Stomach (tissue), 9 donors: ENCODE measurements around the gene SUN1. TPM values are rescaled to one million over a fixed set of nuclear protein-coding genes. Genes with fewer than 3 reads are reported as not detected.

ENCODE experiments used
- DNase-seq, 2 donors: peaks; one replicate each; pipeline versions ENCODE4 v3.0.0 to v3.0.0-alpha.2; 2013 to 2019
- H3K27ac ChIP-seq, 5 donors: fragments of 200-600 bp in 4 of 5; sonication (generic) in 4 of 5; one replicate each; pipeline ENCODE4 v1.5.1; 2013 to 2019; ENCODE audit warnings: mild to moderate bottlenecking in 1 of 5, moderate library complexity in 1 of 5
- H3K27me3 ChIP-seq, 3 donors: fragments of 200-600 bp; sonication (generic); one replicate each; pipeline ENCODE4 v1.5.1; 2017 to 2019; ENCODE audit warnings: mixed run types in 1 of 3
- H3K36me3 ChIP-seq, 4 donors: fragments of 200-600 bp; sonication (generic); 1 replicate in 3 of 4; 2 replicates in 1 of 4; pipeline ENCODE4 v1.5.1; 2016 to 2019
- H3K4me1 ChIP-seq, 4 donors: fragments of 200-600 bp; sonication (generic); one replicate each; pipeline ENCODE4 v1.5.1; 2016 to 2019
- H3K4me3 ChIP-seq, 4 donors: fragments of 200-600 bp; sonication (generic) in 3 of 4; one replicate each; pipeline ENCODE4 v1.5.1; 2016 to 2019; ENCODE audit warnings: mild to moderate bottlenecking in 1 of 4
- H3K9me3 ChIP-seq, 4 donors: fragments of 200-600 bp; sonication (generic); one replicate each; pipeline ENCODE4 v1.5.1; 2016 to 2019
- CTCF ChIP-seq, 7 experiments: fragments of 450-650 bp in 4 of 7; fragments of 200-600 bp in 3 of 7; sonication (generic) in 3 of 7; IDR thresholded peaks; one replicate each; pipeline ENCODE4 v1.5.1; 2016 to 2019; ENCODE audit warnings: antibody characterized with exemption in 7 of 7, control low read depth in 2 of 7, mild to moderate bottlenecking in 1 of 7
- EP300 ChIP-seq: sonication (generic); formaldehyde crosslinking; IDR thresholded peaks from one replicate; pipeline ENCODE4 v1.6.1; 2017; ENCODE audit warnings: antibody characterized with exemption
- POLR2A ChIP-seq, 4 donors: fragments of 450-650 bp; IDR thresholded peaks; one replicate each; pipeline ENCODE4 v1.6.1; 2016; ENCODE audit warnings: antibody characterized with exemption in 4 of 4, control low read depth in 2 of 4, mild to moderate bottlenecking in 1 of 4, moderate library complexity in 1 of 4
- POLR2AphosphoS5 ChIP-seq, 3 donors: sonication (generic); formaldehyde crosslinking; IDR thresholded peaks; one replicate each; pipeline ENCODE4 v1.6.1; 2016; ENCODE audit warnings: antibody characterized with exemption in 3 of 3
- WGBS, 5 donors: extraction: QIAGEN DNeasy Blood & Tissue Kit in 3 of 5; methylation state at CpG; one replicate each; pipeline versions ENCODE4 v1.1.5 to v1.1.7; 2013 to 2018; 5-methylcytosine and 5-hydroxymethylcytosine counted together
- intact Hi-C: fragments of 100-400 bp; cut with DNase I; formaldehyde crosslinking; loops from one replicate; pipeline ENCODE4 v1.15.1; 2023; ENCODE audit warnings: low total_unique reads
- polyA plus RNA-seq, 3 donors: library from polyadenylated mRNA; stranded (reverse); fragments of 200-250 nt; gene quantifications; one replicate each; pipeline ENCODE4 v1.2.3, GENCODE V29; 2013
- total RNA-seq, 5 donors: library from RNA; depleted of rRNA; stranded (reverse); fragments of >200 nt; gene quantifications; one replicate each; pipeline versions ENCODE4 v1.1.0 to v1.2.3, GENCODE V29; 2014 to 2016
- donor health status: healthy with polysubstance abuse.
- donor health status: Bipolar disorder and iron deficiency.
- donor health status: healthy.

The SUN1 gene
- total and polyA plus RNA-seq, 8 donors, result 15.9 to 242 (median 117) TPM

- Histone ChIP-seq H3K36me3 (peaks cover 4 to 11% (median 7%) of the 10 kb centered on the region in 4 donors), H3K27ac (peak overlapping the region; percentile 88 to 98 (median 94)), H3K9me3 (no peaks in the 10 kb centered on the region), H3K4me1 (peaks cover 45 to 87% (median 78%) of the 10 kb centered on the region in 4 donors), H3K4me3 (peak overlapping the region; percentile 81 to 96 (median 84)), H3K27me3 (no peaks in the 10 kb centered on the region)
- WGBS, 5 donors, result 5 to 22% (median 10%) methylated on average over 19 to 47 of the region's 47 CpGs
- TF ChIP-seq POLR2AphosphoS5 (IDR thresholded peaks at IDR 0.05), result no peak
- DNase-seq, result peak; percentile 56 to 80
- intact Hi-C loops, result no loop called here
Measured at GRCh38 chr7:877312-878232, 45.3 kb downstream of the SUN1 start.

DNA sequence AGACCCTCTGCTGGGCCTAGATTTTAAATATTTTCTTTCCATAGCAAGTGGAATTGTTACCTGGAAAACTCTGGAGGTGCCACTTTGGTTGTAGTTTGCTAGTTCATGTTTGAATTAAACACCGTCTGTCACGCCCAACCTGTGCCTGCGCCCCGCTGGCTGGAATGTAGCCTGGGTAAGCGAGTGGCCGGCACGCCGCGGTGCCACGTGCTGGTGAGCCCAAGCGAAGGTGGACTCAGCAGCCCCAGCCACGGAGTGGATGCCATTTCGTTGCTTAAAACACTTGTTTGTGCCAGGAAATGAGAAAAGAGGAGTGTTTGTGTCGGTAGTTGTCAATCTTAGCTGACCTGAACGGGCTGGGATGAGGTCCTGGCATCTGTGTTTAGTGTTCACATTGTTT is 46.8 kb downstream of the SUN1 start:
- DNase-seq, result peak in 1 of 2 donors; percentile 84
- H3K36me3 ChIP-seq, result peaks cover 0 to 12% (median under 1%) of the 10 kb centered on the region in 4 donors
- intact Hi-C loops, result no loop called here
- H3K4me1 ChIP-seq, result peaks cover 46 to 87% (median 80%) of the 10 kb centered on the region in 4 donors
- 34 to 67% (median 44%) methylated on average over 6 to 15 of the region's 15 CpGs for WGBS, 5 donors
- no peak for TF ChIP-seq EP300
- TF ChIP-seq CTCF (IDR thresholded peaks at IDR 0.05), result no peak
- TF ChIP-seq POLR2AphosphoS5 (IDR thresholded peaks at IDR 0.05), result peak in 1 of 3 donors; percentile 48
- no peak for TF ChIP-seq POLR2A (IDR thresholded peaks at IDR 0.05)
- H3K9me3 ChIP-seq, result no peaks in the 10 kb centered on the region
- H3K4me3 ChIP-seq, result no peak overlapping the region
- H3K27me3 ChIP-seq, result no peaks in the 10 kb centered on the region
- H3K27ac ChIP-seq, result peak overlapping the region; percentile 51 to 95 (median 94)

DNA sequence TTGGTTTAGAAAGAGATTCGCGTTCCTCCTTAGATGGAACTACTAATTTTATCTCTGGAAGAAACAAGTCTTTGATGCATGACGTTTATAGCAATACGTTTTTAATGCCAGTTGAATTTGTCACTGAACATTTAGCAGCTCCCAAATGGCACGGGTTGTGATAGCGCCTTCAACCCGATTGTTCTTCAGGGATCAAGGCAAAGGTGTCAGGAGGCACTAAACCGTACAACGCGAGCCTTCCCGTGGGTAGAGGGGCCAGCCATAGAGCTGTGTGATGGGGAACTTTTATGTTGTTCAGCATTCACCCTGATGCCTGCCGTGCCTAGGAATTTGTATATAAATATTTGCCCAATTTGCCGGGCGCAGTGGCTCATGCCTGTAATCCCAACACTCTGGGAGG is 47.4 kb downstream of the SUN1 start:
- no peak for DNase-seq
- Histone ChIP-seq H3K9me3 (no peaks in the 10 kb centered on the region), H3K27ac (peak overlapping the region in 2 of 5 donors; percentile 94 to 95), H3K36me3 (peaks cover 0 to 12% (median 0%) of the 10 kb centered on the region in 4 donors), H3K4me1 (peaks cover 51 to 87% (median 83%) of the 10 kb centered on the region in 4 donors), H3K27me3 (no peaks in the 10 kb centered on the region), H3K4me3 (no peak overlapping the region)
- intact Hi-C loops, result no loop called here
- 67 to 80% (median 70%) methylated on average over 14 of the region's 14 CpGs for WGBS, 5 donors
- TF ChIP-seq POLR2AphosphoS5 (IDR thresholded peaks at IDR 0.05) (no peak), CTCF (IDR thresholded peaks at IDR 0.05) (no peak), POLR2A (IDR thresholded peaks at IDR 0.05) (no peak), EP300 (no peak)

DNA sequence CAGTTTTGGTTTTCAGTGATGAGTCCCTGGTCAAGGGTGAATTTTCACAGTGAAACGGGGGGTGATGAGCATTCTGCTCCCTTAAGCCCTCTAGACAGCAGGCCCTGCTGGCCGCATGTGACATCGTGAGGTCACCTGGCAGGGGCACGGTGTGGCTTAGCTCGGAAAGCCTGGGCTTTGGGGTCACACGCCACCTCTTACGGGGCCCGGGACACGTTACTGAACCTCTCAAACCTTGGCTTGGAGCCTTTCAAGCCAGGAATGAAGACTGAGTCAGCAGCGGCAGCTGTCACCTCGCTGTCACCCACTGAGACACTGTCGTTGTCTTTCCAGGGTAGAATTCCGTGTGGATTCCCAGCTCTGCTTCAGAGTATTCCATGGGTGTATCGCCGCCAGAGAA is 48.2 kb downstream of the SUN1 start:
- TF ChIP-seq CTCF (IDR thresholded peaks at IDR 0.05) (no peak), POLR2A (IDR thresholded peaks at IDR 0.05) (no peak), EP300 (no peak), POLR2AphosphoS5 (IDR thresholded peaks at IDR 0.05) (no peak)
- no peaks in the 10 kb centered on the region for H3K9me3 ChIP-seq
- H3K27ac ChIP-seq, result peak overlapping the region in 2 of 5 donors; percentile 94 to 95
- peaks cover 0 to 12% (median 0%) of the 10 kb centered on the region in 4 donors for H3K36me3 ChIP-seq
- H3K4me3 ChIP-seq, result no peak overlapping the region
- H3K4me1 ChIP-seq, result peaks cover 56 to 87% (median 85%) of the 10 kb centered on the region in 4 donors
- WGBS, 5 donors, result 77 to 86% (median 83%) methylated on average over 14 to 15 of the region's 15 CpGs
- DNase-seq, result no peak
- no peaks in the 10 kb centered on the region for H3K27me3 ChIP-seq
- intact Hi-C loops, result no loop called here
